SK-N-SH (cell line): ENCODE data around the gene DDA1. TPM values are rescaled to one million over a fixed set of nuclear protein-coding genes. Genes with fewer than 3 reads are reported as not detected.

ENCODE experiments used
- CTCF ChIA-PET: fragments of 300-600, 350-600 bp; formaldehyde crosslinking; extraction: SDS; loops from one replicate; lab custom pipeline; 2021; lab: Yijun Ruan, JAX
- POLR2A ChIA-PET: fragments of 350-600 bp; sonication (Branson Sonifier 250); formaldehyde crosslinking; extraction: SDS; loops from one replicate; lab custom pipeline; 2020; ENCODE audit warnings: antibody characterized with exemption, inconsistent platforms; lab: Yijun Ruan, JAX
- DNase-seq: peaks from one replicate; pipeline ENCODE4 v3.0.0; 2012
- H2AFZ ChIP-seq: fragments of 200-600 bp; sonication (generic); 2 replicates; pipeline ENCODE4 v1.8.1; 2016; ENCODE audit warnings: antibody characterized with exemption, mild to moderate bottlenecking, low read depth
- H3F3A ChIP-seq: fragments of 200-600 bp; sonication (generic); replicated peaks from 2 replicates; pipeline ENCODE3; 2016; ENCODE audit warnings: antibody characterized with exemption, mild to moderate bottlenecking; ENCODE audit not compliant: insufficient read depth
- H3K27ac ChIP-seq, 2 experiments: fragments of 200-500 bp in 1 of 2; fragments of 200-600 bp in 1 of 2; sonication (Bioruptor generic) in 1 of 2; sonication (generic), shearing (Covaris generic) in 1 of 2; 2 replicates each; pipeline versions ENCODE4 v1.5.1 to v1.6.1; 2014 to 2016; ENCODE audit warnings: low read depth in 2 of 2, inconsistent platforms in 1 of 2, low read length in 1 of 2, mild to moderate bottlenecking in 1 of 2, mixed read lengths in 1 of 2
- H3K27me3 ChIP-seq: fragments of 200-600 bp; sonication (generic), shearing (Covaris generic); 2 replicates; pipeline ENCODE4 v1.6.1; 2016; ENCODE audit warnings: mixed run types; ENCODE audit not compliant: insufficient read depth
- H3K36me3 ChIP-seq, 2 experiments: fragments of 200-500 bp in 1 of 2; fragments of 200-600 bp in 1 of 2; sonication (Bioruptor generic) in 1 of 2; sonication (generic) in 1 of 2; replicated peaks in 1 of 2; 2 replicates each; pipeline versions ENCODE3 to v1.5.1; 2014 to 2016; ENCODE audit warnings: low read length in 1 of 2, mild to moderate bottlenecking in 1 of 2; ENCODE audit not compliant: insufficient read depth in 2 of 2, control insufficient read depth in 1 of 2
- H3K4me1 ChIP-seq, 2 experiments: fragments of 200-500 bp in 1 of 2; fragments of 200-600 bp in 1 of 2; sonication (Bioruptor generic) in 1 of 2; sonication (generic), shearing (Covaris generic) in 1 of 2; 2 replicates each; pipeline versions ENCODE4 v1.5.1 to v1.6.1; 2014 to 2016; ENCODE audit warnings: low read depth in 1 of 2, low read length in 1 of 2, mixed run types in 1 of 2; ENCODE audit not compliant: insufficient read depth in 2 of 2, control insufficient read depth in 1 of 2
- H3K4me2 ChIP-seq: fragments of 200-600 bp; sonication (generic), shearing (Covaris generic); 2 replicates; pipeline ENCODE4 v1.6.1; 2017; ENCODE audit warnings: mixed run types
- H3K4me3 ChIP-seq, 2 experiments: fragments of 200-500 bp in 1 of 2; fragments of 200-600 bp in 1 of 2; sonication (Bioruptor generic) in 1 of 2; sonication (generic), shearing (Covaris generic) in 1 of 2; 2 replicates each; pipeline versions ENCODE4 v1.5.1 to v1.8.1; 2014 to 2016; ENCODE audit warnings: low read depth in 2 of 2, inconsistent platforms in 1 of 2, low read length in 1 of 2, mild to moderate bottlenecking in 1 of 2, mixed read lengths in 1 of 2, moderate library complexity in 1 of 2
- H3K79me2 ChIP-seq: fragments of 200-600 bp; sonication (generic); 2 replicates; pipeline ENCODE4 v1.8.1; 2017; ENCODE audit warnings: mild to moderate bottlenecking; ENCODE audit not compliant: insufficient read depth
- H3K9ac ChIP-seq: fragments of 200-600 bp; sonication (generic); 2 replicates; pipeline ENCODE4 v1.6.1; 2017; ENCODE audit warnings: mixed run types
- H3K9me2 ChIP-seq: fragments of 200-600 bp; sonication (generic); 2 replicates; pipeline ENCODE4 v1.6.1; 2017; ENCODE audit warnings: mixed run types
- H3K9me3 ChIP-seq: fragments of 200-600 bp; sonication (generic); 2 replicates; pipeline ENCODE4 v1.6.1; 2017; ENCODE audit warnings: mixed run types, mild to moderate bottlenecking, moderate library complexity
- H4K20me1 ChIP-seq: fragments of 200-600 bp; sonication (generic); 2 replicates; pipeline ENCODE4 v1.6.1; 2017; ENCODE audit warnings: mild to moderate bottlenecking, mixed run types; ENCODE audit not compliant: insufficient read depth
- CTCF ChIP-seq: fragments of 200-600 bp; sonication (generic); IDR thresholded peaks from 2 replicates; pipeline ENCODE4 v1.6.1; 2017; ENCODE audit warnings: antibody characterized with exemption, mild to moderate bottlenecking, moderate library complexity
- ELF1 ChIP-seq: IDR thresholded peaks from 2 replicates; pipeline ENCODE4 v1.4.0; 2012
- EZH2phosphoT487 ChIP-seq: fragments of 200-600 bp; sonication (generic); IDR thresholded peaks from 2 replicates; pipeline ENCODE4 v1.6.1; 2017; ENCODE audit warnings: low read depth, mixed run types, mild to moderate bottlenecking, antibody characterized with exemption, moderate library complexity, borderline replicate concordance
- GATA2 ChIP-seq: sonication (generic); formaldehyde crosslinking; IDR thresholded peaks from 2 replicates; pipeline ENCODE4 v1.5.0; 2020; ENCODE audit warnings: mild to moderate bottlenecking, missing genetic modification reagents
- JUND ChIP-seq: IDR thresholded peaks from 2 replicates; pipeline ENCODE4 v1.4.0; 2012
- NRF1 ChIP-seq: IDR thresholded peaks from 2 replicates; pipeline ENCODE4 v1.6.1; 2012; ENCODE audit warnings: low read depth, mild to moderate bottlenecking, low read length
- RAD21 ChIP-seq: IDR thresholded peaks from 2 replicates; pipeline ENCODE4 v1.6.1; 2012; ENCODE audit warnings: mild to moderate bottlenecking, low read length
- SMC3 ChIP-seq: IDR thresholded peaks from 2 replicates; pipeline ENCODE4 v1.6.1; 2012; ENCODE audit warnings: low read depth, low read length, improper control_type of control experiment
- TAF1 ChIP-seq: IDR thresholded peaks from 2 replicates; pipeline ENCODE4 v1.6.1; 2012; ENCODE audit warnings: low read depth, mild to moderate bottlenecking, low read length, moderate library complexity, borderline replicate concordance
- USF1 ChIP-seq: IDR thresholded peaks from 2 replicates; pipeline ENCODE4 v1.4.0; 2012; ENCODE audit warnings: low read depth, borderline replicate concordance
- WGBS: methylation state at CpG from one replicate; pipeline ENCODE4 v1.1.6; 2017; ENCODE audit warnings: low lambda C conversion rate; 5-methylcytosine and 5-hydroxymethylcytosine counted together
- polyA plus RNA-seq, 3 experiments: library from polyadenylated mRNA; depleted of rRNA; stranded (reverse); fragments of >200 nt; gene quantifications; 2 replicates each; pipeline ENCODE4 v1.2.3, GENCODE V29; 2012

Gene DDA1
- polyA plus RNA-seq, 1 of the 3 experiments (the other 2 are of a cell fraction): 135 TPM

- ChIA-PET POLR2A (no interaction called here), CTCF (interaction anchor here (1.0 to 8.9 kb wide), 3 partner anchors 43 to 54 kb away, joined by 3 to 80 read pairs (median 69); no protein-coding TSS in a partner anchor)
- no peaks in the 10 kb centered on the region for H3K9me3 ChIP-seq
- peaks cover 0 to 7% of the 10 kb centered on the region in 2 experiments for H3K36me3 ChIP-seq
- H3K4me3 ChIP-seq: no peak overlapping the region
- WGBS: 94% methylated on average over 7 of the region's 7 CpGs
- H3K79me2 ChIP-seq: peaks cover 8% of the 10 kb centered on the region; the same call in 1 of the 2 replicates
- H3K4me2 ChIP-seq: no peak overlapping the region
- no peaks in the 10 kb centered on the region for H4K20me1 ChIP-seq
- no peak overlapping the region for H2AFZ ChIP-seq
- H3K9me2 ChIP-seq: no peaks in the 10 kb centered on the region
- peaks cover 3% of the 10 kb centered on the region for H3F3A ChIP-seq
- DNase-seq: no peak
- peaks cover 0 to 9% of the 10 kb centered on the region in 2 experiments; a peak in 1 of 4 replicates for H3K4me1 ChIP-seq
- H3K27me3 ChIP-seq: no peaks in the 10 kb centered on the region
- H3K27ac ChIP-seq: no peak overlapping the region
- no peak for TF ChIP-seq JUND
- TF ChIP-seq EZH2phosphoT487: no peak
- TF ChIP-seq RAD21: no peak
- TF ChIP-seq, all 33 proteins: peak for 0
- no peak overlapping the region for H3K9ac ChIP-seq
Measured at GRCh38 chr19:17341845-17342244, 32.5 kb downstream of the DDA1 start.

- Histone ChIP-seq H4K20me1 (no peaks in the 10 kb centered on the region), H3K9me2 (no peaks in the 10 kb centered on the region), H3K36me3 (peaks cover 0 to 5% of the 10 kb centered on the region in 2 experiments), H3K4me1 (peaks cover 5 to 6% of the 10 kb centered on the region in 2 experiments; a peak in 1 of 4 replicates), H3K4me3 (no peak overlapping the region), H3K27ac (no peak overlapping the region), H3K79me2 (no peaks in the 10 kb centered on the region), H3F3A (no peaks in the 10 kb centered on the region), H3K4me2 (no peak overlapping the region), H2AFZ (peak overlapping the region; percentile 55), H3K9ac (no peak overlapping the region), H3K9me3 (no peaks in the 10 kb centered on the region), H3K27me3 (no peaks in the 10 kb centered on the region)
- ChIA-PET CTCF (interaction anchor here (0.7 to 8.9 kb wide), 15 partner anchors 10 to 508 kb away, joined by 3 to 80 read pairs (median 4); partner anchors contain the start of genes ANKLE1 and CCDC194), POLR2A (interaction anchor here (0.7 kb wide), 1 partner anchor 411 kb away, joined by 6 read pairs; no protein-coding TSS in a partner anchor)
- WGBS: 34% methylated on average over 11 of the region's 24 CpGs
- TF ChIP-seq USF1: no peak
- peak; percentile 76 for TF ChIP-seq ELF1
- peak; percentile 84 for TF ChIP-seq CTCF
- TF ChIP-seq NRF1: no peak
- peak; percentile 88 for TF ChIP-seq SMC3
- peak; percentile 84 for TF ChIP-seq RAD21
- no peak for TF ChIP-seq TAF1
- no peak for TF ChIP-seq GATA2
- no peak for TF ChIP-seq JUND
- DNase-seq: peak; percentile 89
Measured at GRCh38 chr19:17346109-17346671, 36.8 kb downstream of the DDA1 start.
